ENCODE data around the gene RACGAP1.

GRCh38 chr12:50014342-50014741 lies 11.0 kb downstream of the RACGAP1 start:
- TF ChIP-seq CTCF (IDR thresholded peaks at IDR 0.05; ENCODE audit: low read length) (no peak), EZH2 (IDR thresholded peaks at IDR 0.05; ENCODE audit: borderline replicate concordance, low read length) (no peak)
